ENCODE data around the gene CDK17. TPM values are rescaled to one million over a fixed set of nuclear protein-coding genes. Genes with fewer than 3 reads are reported as not detected.
"Not testable (repeated sequence)": the region's sequence is repeated elsewhere in the genome, so short reads cannot be mapped to it uniquely, and the experiment has no call there.

CDK17 gene
- total RNA-seq, 1 donor from 2014 or later: 51.4 TPM

GRCh38 chr12:96327889-96328288, 72.3 kb downstream of the CDK17 start:
- intact Hi-C loops (cut with micrococcal nuclease): no loop called here

DNA sequence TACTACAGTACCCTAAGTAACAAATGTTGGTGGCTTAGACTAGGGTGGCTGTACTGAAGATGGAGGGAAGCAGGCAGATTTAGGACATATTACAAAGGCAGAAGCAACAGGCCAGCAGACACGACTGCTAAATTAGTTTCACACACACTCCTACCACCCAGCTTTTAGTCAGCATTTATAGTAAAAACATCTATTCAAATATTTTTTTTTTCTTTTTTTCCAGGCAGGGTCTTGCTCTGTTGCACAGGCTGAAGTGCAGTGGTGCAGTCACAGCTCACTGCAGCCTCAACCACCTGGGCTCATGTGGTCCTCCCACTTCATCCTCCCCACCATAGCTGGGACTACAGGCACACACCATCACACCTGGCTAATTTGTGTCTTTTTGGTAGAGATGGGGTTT, 72.9 kb downstream of the CDK17 start:
- intact Hi-C loops (cut with micrococcal nuclease): no loop called here

DNA sequence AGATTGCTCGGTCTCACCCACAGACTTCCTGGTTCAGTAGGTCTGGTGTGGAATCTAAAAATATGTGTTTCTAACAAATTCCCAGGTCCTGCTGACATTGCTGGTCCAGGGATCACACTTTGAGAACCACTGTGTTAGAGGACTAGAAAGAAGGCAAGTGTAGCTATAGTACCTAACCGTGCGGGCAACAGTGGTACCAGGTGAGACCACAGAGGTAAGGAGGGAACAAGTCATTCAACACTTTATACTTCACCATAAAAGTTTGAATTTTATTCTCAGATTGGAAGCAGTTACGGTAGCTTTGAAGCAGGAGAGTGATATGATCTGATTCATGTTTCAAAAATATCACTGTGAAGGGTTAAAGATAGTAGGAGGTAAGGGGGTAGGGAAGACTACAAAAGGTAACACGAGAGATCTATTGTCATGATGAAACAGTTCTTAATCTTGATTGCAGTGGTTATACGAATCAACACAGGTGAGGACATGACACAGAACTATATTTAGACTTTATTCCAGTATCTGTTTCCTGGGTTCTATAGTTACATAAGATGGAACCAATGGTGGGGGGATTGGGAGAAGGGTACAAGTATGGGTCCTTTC, 73.5 kb downstream of the CDK17 start:
- intact Hi-C loops (cut with micrococcal nuclease): no loop called here

GRCh38 chr12:96323906-96324305, 76.3 kb downstream of the CDK17 start:
- intact Hi-C loops (cut with micrococcal nuclease): no loop called here

GRCh38 chr12:96322720-96323119, 77.5 kb downstream of the CDK17 start:
- intact Hi-C loops (cut with micrococcal nuclease): no loop called here

- intact Hi-C loops (cut with micrococcal nuclease): no loop called here
Measured at GRCh38 chr12:96321941-96322340, 78.3 kb downstream of the CDK17 start.

DNA sequence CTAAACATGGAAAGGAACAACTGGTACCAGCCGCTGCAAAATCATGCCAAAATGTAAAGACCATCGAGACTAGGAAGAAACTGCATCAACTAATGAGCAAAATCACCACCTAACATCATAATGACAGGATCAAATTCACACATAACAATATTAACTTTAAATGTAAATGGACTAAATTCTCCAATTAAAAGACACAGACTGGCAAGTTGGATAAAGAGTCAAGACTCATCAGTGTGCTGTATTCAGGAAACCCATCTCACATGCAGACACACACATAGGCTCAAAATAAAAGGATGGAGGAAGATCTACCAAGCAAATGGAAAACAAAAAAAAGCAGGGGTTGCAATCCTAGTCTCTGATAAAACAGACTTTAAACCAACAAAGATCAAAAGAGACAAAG, 82.4 kb downstream of the CDK17 start:
- intact Hi-C loops (cut with micrococcal nuclease): not testable (repeated sequence)

DNA sequence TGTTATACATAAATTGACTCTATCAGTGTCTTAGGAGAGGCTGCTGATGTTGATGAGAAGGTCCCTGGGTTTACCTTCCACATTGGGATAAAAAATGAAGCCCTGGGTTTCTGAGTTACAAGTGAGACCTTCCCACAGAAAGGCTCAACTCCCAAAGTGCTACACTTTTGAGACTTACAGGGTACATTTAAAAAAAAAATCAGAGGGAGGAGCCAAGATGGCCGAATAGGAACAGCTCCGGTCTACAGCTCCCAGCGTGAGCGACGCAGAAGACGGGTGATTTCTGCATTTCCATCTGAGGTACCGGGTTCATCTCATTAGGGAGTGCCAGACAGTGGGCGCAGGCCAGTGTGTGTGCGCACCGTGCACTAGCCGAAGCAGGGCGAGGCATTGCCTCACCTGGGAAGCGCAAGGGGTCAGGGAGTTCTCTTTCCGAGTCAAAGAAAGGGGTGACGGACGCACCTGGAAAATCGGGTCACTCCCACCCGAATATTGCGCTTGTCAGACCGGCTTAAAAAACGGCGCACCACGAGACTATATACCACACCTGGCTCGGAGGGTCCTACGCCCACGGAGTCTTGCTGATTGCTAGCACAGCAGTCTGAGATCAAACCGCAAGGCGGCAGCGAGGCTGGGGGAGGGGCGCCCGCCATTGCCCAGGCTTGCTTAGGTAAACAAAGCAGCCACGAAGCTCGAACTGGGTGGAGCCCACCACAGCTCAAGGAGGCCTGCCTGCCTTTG, 84.3 kb downstream of the CDK17 start:
- intact Hi-C loops (cut with micrococcal nuclease): loop anchor here (1.0 kb wide), 1 partner anchor 83 kb away; no protein-coding TSS in a partner anchor

- intact Hi-C loops (cut with micrococcal nuclease): loop anchor here (1.0 kb wide), 1 partner anchor 85 kb away; no protein-coding TSS in a partner anchor
Measured at GRCh38 chr12:96314723-96315122, 85.5 kb downstream of the CDK17 start.

DNA sequence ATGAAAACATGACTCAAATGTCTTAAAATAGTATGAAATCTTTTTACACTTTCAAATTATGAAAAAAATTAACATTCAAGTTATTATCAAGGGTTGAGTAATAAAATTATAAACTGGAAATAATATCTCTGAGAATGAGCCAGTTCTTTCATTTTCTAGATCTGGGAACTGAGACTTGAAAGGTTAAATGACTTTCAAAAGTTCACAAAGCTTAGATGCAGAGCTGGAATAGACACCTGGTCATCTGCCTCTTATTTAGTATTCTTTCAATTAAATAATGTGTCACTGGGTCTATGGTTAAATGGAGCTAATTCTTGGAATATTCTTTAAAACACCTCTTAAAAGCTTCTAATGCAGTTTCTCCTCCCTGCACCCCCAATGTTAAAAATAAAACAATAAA, 86.6 kb downstream of the CDK17 start:
- intact Hi-C loops (cut with micrococcal nuclease): no loop called here

DNA sequence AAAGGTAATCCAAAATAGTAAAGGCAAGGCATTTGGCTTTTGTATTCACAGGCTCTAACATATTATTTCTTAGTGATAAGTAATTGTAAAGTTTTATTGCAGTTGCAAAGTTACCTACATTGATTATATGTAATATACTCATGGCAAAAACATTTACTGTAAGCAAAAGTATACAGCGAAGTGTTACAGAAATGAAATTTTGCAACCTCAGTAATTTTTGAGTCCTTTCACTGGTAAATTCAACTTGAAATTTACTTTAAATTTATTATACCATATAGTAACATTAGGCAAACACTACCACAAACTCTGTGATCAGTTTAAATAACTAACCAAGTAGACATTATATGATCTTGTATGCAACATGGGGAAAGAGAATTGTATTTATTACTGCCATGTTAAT, 89.0 kb downstream of the CDK17 start:
- intact Hi-C loops (cut with micrococcal nuclease): no loop called here

DNA sequence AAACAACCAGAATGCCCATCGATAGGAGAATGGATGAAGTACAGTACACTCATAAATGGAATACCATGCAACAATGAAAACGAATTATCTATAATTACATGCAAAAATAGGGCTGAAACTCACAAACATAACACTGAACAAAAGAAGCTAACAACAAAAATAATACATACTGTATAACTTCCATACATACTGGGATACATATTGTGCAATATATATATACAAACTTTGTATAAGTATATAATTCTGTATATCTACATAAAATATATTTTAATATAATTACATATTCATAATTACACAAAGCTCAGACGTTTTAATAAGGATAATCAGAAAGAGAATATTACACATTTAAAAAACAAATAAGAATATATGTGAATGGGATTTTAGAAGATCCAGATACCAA, 90.2 kb downstream of the CDK17 start:
- intact Hi-C loops (cut with micrococcal nuclease): no loop called here

DNA sequence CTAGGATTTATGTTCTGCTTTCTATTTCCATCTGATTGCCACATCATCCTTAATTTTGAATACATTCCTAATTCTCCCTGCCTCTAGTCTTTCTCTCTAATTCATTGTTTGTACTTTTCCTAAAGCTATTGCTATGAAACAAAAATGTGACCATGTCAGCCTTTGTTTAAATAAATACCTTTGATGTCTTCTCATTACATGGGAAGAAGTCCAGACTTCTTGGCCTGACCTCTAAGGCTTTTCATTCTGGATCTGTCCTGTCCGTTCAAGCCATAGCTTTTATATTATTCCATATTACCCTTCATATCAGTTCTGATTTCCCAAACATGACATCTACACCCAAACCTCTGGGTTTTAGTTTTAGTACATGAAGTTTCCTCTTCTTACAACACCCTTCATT, 91.4 kb downstream of the CDK17 start:
- intact Hi-C loops (cut with micrococcal nuclease): no loop called here

- intact Hi-C loops (cut with micrococcal nuclease): no loop called here
Measured at GRCh38 chr12:96305665-96306064, 94.6 kb downstream of the CDK17 start.

DNA sequence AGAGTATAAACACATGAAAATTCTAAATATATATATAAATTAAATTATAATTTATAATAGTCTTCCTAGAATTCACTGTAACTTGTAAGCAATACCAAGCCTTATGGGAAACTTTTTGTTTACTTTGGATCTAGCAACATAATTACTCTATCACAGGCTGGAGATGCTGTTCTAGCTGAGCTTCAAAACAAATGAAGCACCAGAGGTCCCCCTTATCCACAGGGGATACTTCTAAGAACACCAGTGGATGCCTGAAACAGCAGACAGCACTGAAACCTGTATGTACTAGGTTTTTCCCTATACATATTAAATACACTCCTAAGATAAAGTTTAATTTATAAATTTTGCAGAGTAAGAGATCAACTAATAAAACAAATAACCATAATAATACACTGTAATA, 96.6 kb downstream of the CDK17 start:
- intact Hi-C loops (cut with micrococcal nuclease): loop anchor here (5.0 kb wide), 1 partner anchor 94 kb away; no protein-coding TSS in a partner anchor

GRCh38 chr12:96302687-96303310, 97.4 kb downstream of the CDK17 start:
- intact Hi-C loops (cut with micrococcal nuclease): loop anchor here (5.0 kb wide), 1 partner anchor 95 kb away; no protein-coding TSS in a partner anchor

GRCh38 chr12:96301732-96302131, 98.5 kb downstream of the CDK17 start:
- intact Hi-C loops (cut with micrococcal nuclease): loop anchor here (5.0 kb wide), 1 partner anchor 96 kb away; no protein-coding TSS in a partner anchor

DNA sequence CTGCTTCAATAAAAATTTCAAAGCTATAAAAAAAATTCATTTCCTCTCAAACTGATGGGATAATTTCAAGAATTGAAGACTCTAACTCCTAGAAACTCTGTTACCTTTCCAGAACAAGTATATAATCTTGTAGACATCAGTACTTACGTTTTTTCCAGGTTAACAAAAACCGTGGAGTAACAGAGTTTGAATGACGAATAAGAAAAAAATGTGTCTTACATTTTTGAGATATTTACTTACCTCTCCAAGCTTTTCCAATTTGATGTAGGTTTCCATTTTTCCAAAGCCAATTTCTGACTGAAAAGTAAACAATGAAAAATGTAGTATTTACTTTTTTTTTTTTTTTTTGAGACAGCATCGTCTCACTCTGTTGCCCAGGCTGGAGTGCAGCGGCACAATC, 100.2 kb downstream of the CDK17 start:
- intact Hi-C loops (cut with micrococcal nuclease): loop anchor here (5.0 kb wide), 1 partner anchor 97 kb away; no protein-coding TSS in a partner anchor

- intact Hi-C loops (cut with micrococcal nuclease): loop anchor here (2.0 kb wide), 1 partner anchor 17 kb away; no protein-coding TSS in a partner anchor
Measured at GRCh38 chr12:96297504-96297903, 102.7 kb downstream of the CDK17 start.

DNA sequence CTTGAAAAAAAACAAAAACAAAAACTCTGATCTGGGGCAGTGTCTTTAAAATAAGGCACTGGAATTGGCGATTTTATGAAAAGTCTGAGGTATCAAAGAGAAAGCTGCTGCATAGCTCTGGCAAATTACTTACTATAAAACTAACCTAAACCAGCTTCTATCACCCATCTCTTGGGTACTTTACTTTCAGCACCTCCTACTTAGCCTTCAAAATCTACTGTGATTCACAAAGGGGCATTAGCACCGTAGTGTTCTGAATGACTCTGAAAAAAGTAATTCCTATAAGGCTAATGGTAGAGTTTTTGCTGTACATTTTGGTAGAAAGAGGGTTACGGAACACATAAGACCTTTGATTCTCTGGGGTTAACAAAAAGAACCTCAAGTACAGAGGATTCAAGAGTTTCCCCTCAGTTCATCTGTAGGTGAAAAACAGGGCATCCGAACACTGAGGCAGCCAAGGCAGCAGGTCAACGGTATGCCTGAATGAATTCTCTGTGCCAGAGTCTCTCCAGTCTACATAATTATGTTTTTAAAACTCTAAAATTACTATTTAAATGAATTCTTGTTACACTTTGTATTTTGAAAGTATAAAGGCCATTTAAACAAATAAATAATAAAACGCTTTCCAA, 104.6 kb downstream of the CDK17 start:
- intact Hi-C loops (cut with micrococcal nuclease): loop anchor here (2.0 kb wide), 1 partner anchor 15 kb away; no protein-coding TSS in a partner anchor

GRCh38 chr12:96294831-96295230, 105.4 kb downstream of the CDK17 start:
- intact Hi-C loops (cut with micrococcal nuclease): no loop called here

GRCh38 chr12:96293093-96293492, 107.1 kb downstream of the CDK17 start:
- intact Hi-C loops (cut with micrococcal nuclease): no loop called here
